Liver (tissue), 3 donors: ENCODE measurements around the gene ITM2C.

Source experiments
- CTCF ChIP-seq: fragments of 150-350 bp; IDR thresholded peaks from 2 replicates; pipeline ENCODE4 v1.5.1; 2017; ENCODE audit warnings: improper control_type of control experiment, low read depth, low read length; ENCODE audit not compliant: missing input control
- EGR1 ChIP-seq, 2 donors: IDR thresholded peaks; 2 replicates each; pipeline ENCODE4 v1.6.1; 2016 to 2018; ENCODE audit warnings: antibody characterized with exemption in 2 of 2, low read depth in 2 of 2
- FOXA1 ChIP-seq: IDR thresholded peaks from 2 replicates; pipeline ENCODE4 v1.6.1; 2016; ENCODE audit warnings: antibody characterized with exemption
- GABPA ChIP-seq, 2 donors: IDR thresholded peaks in 1 of 2; conservative IDR thresholded peaks in 1 of 2; 2 replicates each; pipeline ENCODE4 v1.6.1; 2016; ENCODE audit warnings: antibody characterized with exemption in 2 of 2, mild to moderate bottlenecking in 1 of 2, moderate library complexity in 1 of 2
- JUND ChIP-seq, 2 donors: IDR thresholded peaks; 2 replicates each; pipeline ENCODE4 v1.6.1; 2016; ENCODE audit warnings: antibody characterized with exemption in 2 of 2
- MAX ChIP-seq: IDR thresholded peaks from 2 replicates; pipeline ENCODE4 v1.6.1; 2016; ENCODE audit warnings: antibody characterized with exemption
- REST ChIP-seq: IDR thresholded peaks from 2 replicates; pipeline ENCODE4 v1.6.1; 2016; ENCODE audit warnings: antibody characterized with exemption, mild to moderate bottlenecking
- RXRA ChIP-seq, 2 donors: IDR thresholded peaks; 2 replicates each; pipeline ENCODE4 v1.6.1; 2017 to 2018; ENCODE audit warnings: antibody characterized with exemption in 2 of 2, mild to moderate bottlenecking in 1 of 2
- SP1 ChIP-seq: IDR thresholded peaks from 2 replicates; pipeline ENCODE4 v1.6.1; 2018; ENCODE audit warnings: antibody characterized with exemption, mild to moderate bottlenecking
- TAF1 ChIP-seq: conservative IDR thresholded peaks from 2 replicates; pipeline ENCODE4 v1.6.1; 2016; ENCODE audit warnings: antibody characterized with exemption, mild to moderate bottlenecking
- YY1 ChIP-seq: IDR thresholded peaks from 2 replicates; pipeline ENCODE4 v1.6.1; 2016; ENCODE audit warnings: antibody characterized with exemption, mild to moderate bottlenecking
- donor health status: healthy.
- donor health status: healthy.

GRCh38 chr2:230919681-230920080 is 54.9 kb downstream of the ITM2C start:
- no peak for TF ChIP-seq YY1
- no peak for TF ChIP-seq CTCF
- no peak for TF ChIP-seq MAX
- TF ChIP-seq REST: no peak
- TF ChIP-seq FOXA1: no peak
- no peak for TF ChIP-seq EGR1 (IDR thresholded peaks at IDR 0.05; ENCODE audit: low read depth in 2 of 2)
- TF ChIP-seq GABPA (IDR thresholded peaks at IDR 0.05 in 1 of 2, conservative IDR thresholded peaks at IDR 0.05 in 1 of 2): no peak
- no peak for TF ChIP-seq SP1
- TF ChIP-seq JUND (IDR thresholded peaks at IDR 0.05): no peak
- no peak for TF ChIP-seq TAF1
- TF ChIP-seq RXRA (IDR thresholded peaks at IDR 0.05): no peak
